ENCODE data around the gene TNFRSF1A.
"Not testable (repeated sequence)": the region's sequence is repeated elsewhere in the genome, so short reads cannot be mapped to it uniquely, and the experiment has no call there.

The TNFRSF1A gene

DNA sequence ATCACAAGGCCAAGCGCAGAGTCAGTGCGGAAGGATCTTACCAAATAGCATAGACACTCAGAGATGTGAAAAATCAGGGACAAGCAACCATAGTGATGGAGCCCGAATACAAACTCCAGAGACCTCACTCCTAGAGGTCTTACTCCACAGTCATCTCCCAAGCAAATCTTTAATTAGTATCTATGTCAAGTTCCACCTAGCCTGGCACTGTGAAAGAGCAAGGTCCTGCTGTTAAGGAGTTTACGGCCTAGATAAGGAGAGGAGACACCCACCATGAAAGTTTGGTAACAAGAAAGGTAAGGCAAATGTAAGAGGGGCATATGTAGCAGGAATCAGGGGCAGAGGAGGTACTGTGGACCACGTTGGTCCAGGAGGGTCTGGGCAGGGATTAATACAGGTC is 38.8 kb downstream of the TNFRSF1A start:
- no peak for DNase-seq (ENCODE audit: low read depth in 2 of 2)

DNA sequence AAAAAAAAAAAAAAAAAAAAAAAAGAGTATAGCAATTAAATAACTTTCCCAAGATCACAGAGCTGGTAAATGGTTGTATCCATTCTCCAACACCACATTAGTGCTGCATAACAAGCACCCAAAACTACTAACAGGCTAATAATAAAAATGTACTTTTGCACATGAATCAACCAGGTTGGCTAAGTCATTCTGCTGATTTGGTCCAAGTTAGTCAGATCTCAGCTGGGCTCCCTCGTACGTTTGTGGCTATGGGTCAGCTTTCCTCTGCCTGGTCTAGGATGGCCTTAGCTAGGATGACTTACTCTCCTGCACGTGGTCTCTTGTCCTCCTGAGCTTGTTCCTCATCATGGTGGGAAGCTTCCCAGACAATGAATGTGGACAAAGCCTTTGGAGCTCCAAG is 39.3 kb downstream of the TNFRSF1A start:
- no peak for DNase-seq (ENCODE audit: low read depth in 2 of 2)

DNA sequence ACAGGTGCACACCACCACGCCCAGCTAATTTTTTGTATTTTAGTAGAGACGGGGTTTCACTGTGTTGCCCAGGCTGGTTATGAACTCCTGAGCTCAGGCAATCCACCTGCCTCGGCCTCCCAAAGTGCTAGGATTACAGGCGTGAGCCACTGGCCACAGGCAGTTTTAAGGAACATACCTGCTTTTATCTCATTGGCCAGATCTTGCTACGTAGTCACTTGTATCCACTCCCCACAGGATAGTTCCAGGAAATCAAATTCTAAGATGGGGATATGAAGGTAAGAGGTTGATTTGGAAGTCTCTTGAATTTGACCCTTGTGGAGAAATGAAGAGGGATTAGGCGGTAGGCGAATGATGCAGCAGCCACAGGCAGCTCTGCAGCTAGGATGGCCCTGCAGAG is 40.2 kb downstream of the TNFRSF1A start:
- DNase-seq (ENCODE audit: low read depth in 2 of 2), result no peak

DNA sequence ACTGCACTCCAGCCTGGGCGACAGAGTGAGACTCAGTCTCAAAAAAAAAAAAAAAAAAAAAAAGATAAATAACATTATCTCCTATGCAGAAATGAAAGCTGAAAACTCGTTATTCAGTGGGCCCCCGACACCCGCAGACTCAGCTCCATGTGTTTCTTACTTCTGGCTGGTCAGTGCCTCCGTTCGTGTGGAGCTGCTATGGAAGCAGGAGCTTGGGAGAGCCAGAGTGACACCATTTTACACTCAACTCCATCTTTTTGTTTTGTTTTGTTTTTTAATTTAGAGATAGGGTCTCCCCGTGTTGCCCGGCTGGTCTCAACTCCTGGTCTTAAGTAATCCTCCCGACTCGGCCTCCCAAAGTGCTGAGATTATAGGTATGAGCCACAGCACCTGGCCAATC is 44.7 kb downstream of the TNFRSF1A start:
- no peak for DNase-seq (ENCODE audit: low read depth in 2 of 2)

DNA sequence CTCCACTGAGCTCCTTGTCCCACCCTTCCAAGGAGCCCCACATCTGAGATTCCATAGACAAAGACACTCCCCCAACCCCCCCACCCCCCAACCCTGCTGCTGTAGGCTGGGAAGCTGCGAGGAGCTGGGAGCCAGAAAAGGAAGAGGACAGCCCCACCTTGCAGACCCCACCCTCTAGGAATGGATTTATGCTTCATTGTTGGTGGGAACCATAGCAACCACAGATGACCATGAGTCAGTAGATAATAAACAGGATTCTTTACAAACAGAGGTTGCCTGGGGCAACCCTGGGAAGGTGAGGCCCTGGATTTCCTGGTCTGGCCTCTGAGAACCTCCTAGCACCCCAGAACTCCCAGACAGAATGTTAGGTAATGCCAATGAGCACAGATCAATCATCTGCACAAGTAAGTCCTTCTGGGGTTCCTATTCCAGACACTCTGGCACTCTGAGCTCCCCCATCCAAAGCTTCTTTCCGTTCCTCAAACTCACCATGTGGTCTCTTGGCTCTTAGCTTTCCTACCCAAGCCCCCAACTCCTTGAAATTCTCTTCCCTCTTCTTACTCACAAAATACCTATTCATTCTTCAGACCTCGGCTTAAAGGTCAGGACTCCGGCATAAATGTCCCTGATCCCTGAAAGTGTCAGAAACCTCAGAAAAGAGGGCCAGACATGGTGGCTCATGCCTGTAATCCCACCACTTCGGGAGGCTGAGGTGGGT is 46.6 kb downstream of the TNFRSF1A start:
- DNase-seq (ENCODE audit: low read depth in 2 of 2), result no peak

GRCh38 chr12:6294156-6295093 is 47.5 kb downstream of the TNFRSF1A start:
- no peak for DNase-seq (ENCODE audit: low read depth in 2 of 2)

GRCh38 chr12:6292606-6293005 is 49.3 kb downstream of the TNFRSF1A start:
- DNase-seq (ENCODE audit: low read depth in 2 of 2), result no peak

GRCh38 chr12:6289906-6290305 is 52.0 kb downstream of the TNFRSF1A start:
- DNase-seq (ENCODE audit: low read depth in 2 of 2), result not testable (repeated sequence)

DNA sequence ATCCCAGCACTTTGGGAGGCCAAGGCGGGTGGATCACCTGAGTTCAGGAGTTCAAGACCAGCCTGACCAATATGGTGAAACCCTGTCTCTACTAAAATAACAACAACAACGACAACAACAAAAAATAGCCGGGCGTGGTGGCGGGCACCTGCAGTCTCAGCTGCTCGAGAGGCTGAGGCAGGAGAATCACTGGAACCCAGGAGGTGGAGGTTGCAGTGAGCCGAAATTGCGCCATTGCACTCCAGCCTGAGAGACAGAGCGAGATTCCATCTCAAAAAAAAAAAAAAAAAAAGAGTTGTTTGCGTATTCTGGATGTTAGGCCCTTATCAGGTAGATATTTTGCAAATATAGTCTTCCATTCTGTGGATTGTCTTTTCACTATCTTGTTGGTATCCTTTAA is 52.8 kb downstream of the TNFRSF1A start:
- not testable (repeated sequence) for DNase-seq (ENCODE audit: low read depth in 2 of 2)

DNA sequence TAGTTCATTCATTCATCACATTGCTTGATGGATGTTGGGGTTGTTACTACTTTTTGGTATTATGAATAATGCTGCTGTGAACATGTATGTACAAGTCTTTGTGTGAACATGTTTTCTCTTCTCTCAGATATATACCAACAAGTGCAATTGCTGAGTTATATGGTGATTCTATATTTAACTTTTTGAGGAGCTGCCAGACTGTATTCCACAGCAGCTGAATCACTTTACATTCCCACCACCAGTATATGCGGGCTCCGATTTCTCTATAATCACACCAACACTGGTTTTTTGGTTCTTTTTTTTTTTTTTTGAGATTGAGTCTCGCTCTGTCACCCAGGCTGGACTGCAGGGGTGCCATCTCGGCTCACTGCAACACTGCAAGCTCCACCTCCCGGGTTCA is 53.6 kb downstream of the TNFRSF1A start:
- no peak for DNase-seq (ENCODE audit: low read depth in 2 of 2)

- DNase-seq (ENCODE audit: low read depth in 2 of 2), result no peak
These were observed 56.2 kb downstream of the TNFRSF1A start for GRCh38 chr12:6285532-6286306.

DNA sequence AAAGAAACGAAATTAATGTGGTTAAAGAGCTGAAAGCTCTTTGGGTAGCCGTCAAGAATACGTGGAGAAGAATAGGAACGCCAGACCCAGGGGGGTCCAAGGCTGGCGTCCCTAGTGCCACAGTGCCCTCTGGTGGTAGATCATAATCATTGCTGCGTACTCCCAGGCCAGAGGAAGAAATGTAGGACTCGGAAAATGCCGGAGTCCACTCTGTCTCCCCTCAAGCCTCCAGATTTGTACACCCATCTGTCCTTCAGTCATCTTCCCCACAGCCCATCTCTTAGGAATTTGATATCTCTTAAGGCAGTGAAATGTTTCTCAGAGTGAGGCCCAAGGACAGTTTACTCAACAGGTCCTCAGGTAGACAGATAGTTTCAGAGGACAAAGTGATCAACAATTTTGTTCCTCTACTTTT is 56.8 kb downstream of the TNFRSF1A start:
- DNase-seq (ENCODE audit: low read depth in 2 of 2), result peak in 1 of 2 donors; percentile 32

GRCh38 chr12:6284273-6284672 is 57.6 kb downstream of the TNFRSF1A start:
- no peak for DNase-seq (ENCODE audit: low read depth in 2 of 2)

DNA sequence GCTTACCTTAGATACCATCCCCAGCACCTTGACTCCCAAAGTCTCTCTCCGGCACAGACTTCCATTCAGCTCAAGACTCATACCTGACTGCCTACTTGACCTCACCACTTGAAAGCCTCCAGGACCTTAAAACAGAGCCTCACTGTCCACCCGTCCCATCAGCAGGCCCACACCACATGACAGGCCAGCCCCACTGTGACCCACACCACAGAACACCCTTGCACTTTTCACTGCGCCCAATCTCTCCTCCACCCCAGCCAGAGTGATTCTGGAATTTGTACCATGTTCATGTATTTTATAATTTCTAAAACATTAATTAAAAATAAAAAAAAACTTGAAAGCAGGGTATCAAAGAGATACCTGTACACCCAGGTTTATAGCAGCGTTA is 59.4 kb downstream of the TNFRSF1A start:
- no peak for DNase-seq (ENCODE audit: low read depth in 2 of 2)

- no peak for DNase-seq (ENCODE audit: low read depth in 2 of 2)
These were observed 60.6 kb downstream of the TNFRSF1A start for GRCh38 chr12:6281081-6281809.

GRCh38 chr12:6280672-6281071 is 61.2 kb downstream of the TNFRSF1A start:
- no peak for DNase-seq (ENCODE audit: low read depth in 2 of 2)

DNA sequence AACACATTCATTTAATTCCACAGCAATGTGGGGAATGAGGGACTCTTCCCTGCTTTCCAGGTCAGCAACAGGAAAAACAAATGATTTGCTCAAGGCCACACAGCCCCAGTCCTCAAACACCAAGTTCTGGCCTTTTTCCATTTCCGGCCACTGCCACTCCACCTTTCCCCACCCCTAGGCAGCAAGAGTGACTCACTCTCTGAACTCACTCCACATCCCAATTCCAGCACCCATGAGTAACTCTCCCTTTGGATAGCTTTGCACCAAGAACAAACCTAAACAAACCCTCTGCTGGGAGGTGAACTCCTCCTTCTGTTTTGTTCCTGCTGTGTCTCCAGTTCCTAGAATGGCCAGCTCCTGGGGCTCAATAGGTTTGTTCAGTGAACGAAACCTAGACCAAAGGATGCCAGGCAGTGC is 61.8 kb downstream of the TNFRSF1A start:
- DNase-seq (ENCODE audit: low read depth in 2 of 2), result no peak

GRCh38 chr12:6279631-6280030 is 62.2 kb downstream of the TNFRSF1A start:
- no peak for DNase-seq (ENCODE audit: low read depth in 2 of 2)

- no peak for DNase-seq (ENCODE audit: low read depth in 2 of 2)
These were observed 62.6 kb downstream of the TNFRSF1A start for GRCh38 chr12:6279256-6279628.

Measured in stimulated activated CD8-positive, alpha-beta memory T cell treated with anti-CD3 and anti-CD28 coated beads, Interleukin-15, amount 100 ng/mL, for 48 hours (primary cell).